ENCODE results near the gene AHNAK.
"Not testable (repeated sequence)": the region's sequence is repeated elsewhere in the genome, so short reads cannot be mapped to it uniquely, and the experiment has no call there.

AHNAK gene

GRCh38 chr11:62461740-62462507 lies 84.7 kb downstream of the AHNAK start:
- no peak for DNase-seq

- DNase-seq, result no peak
Observed at GRCh38 chr11:62459080-62459479, 87.5 kb downstream of the AHNAK start.

- DNase-seq, result no peak
Observed at GRCh38 chr11:62458212-62459002, 88.2 kb downstream of the AHNAK start.

GRCh38 chr11:62457478-62457877 lies 89.1 kb downstream of the AHNAK start:
- no peak for DNase-seq

- DNase-seq, result no peak
Observed at GRCh38 chr11:62456630-62457029, 90.0 kb downstream of the AHNAK start.

GRCh38 chr11:62452839-62453468 lies 93.7 kb downstream of the AHNAK start:
- DNase-seq, result no peak

- no peak for DNase-seq
Observed at GRCh38 chr11:62452261-62452660, 94.3 kb downstream of the AHNAK start.

- no peak for DNase-seq
Observed at GRCh38 chr11:62451241-62451621, 95.4 kb downstream of the AHNAK start.

GRCh38 chr11:62450543-62451240 lies 95.9 kb downstream of the AHNAK start:
- no peak for DNase-seq

- DNase-seq, result not testable (repeated sequence)
Observed at GRCh38 chr11:62449912-62450311, 96.7 kb downstream of the AHNAK start.

GRCh38 chr11:62449451-62449851 lies 97.2 kb downstream of the AHNAK start:
- no peak for DNase-seq

- no peak for DNase-seq
Observed at GRCh38 chr11:62446091-62446490, 100.5 kb downstream of the AHNAK start.

- DNase-seq, result peak in 2 of 56 donors; percentile 16 to 21
Observed at GRCh38 chr11:62445314-62445740, 101.3 kb downstream of the AHNAK start.

- no peak for DNase-seq
Observed at GRCh38 chr11:62444835-62445234, 101.8 kb downstream of the AHNAK start.

GRCh38 chr11:62444236-62444833 lies 102.3 kb downstream of the AHNAK start:
- peak in 47 of 56 donors; percentile 6 to 85 (median 44) for DNase-seq

GRCh38 chr11:62443390-62444235 lies 103.0 kb downstream of the AHNAK start:
- DNase-seq, result no peak

GRCh38 chr11:62439785-62440602 lies 106.6 kb downstream of the AHNAK start:
- DNase-seq, result no peak

GRCh38 chr11:62438641-62439040 lies 108.0 kb downstream of the AHNAK start:
- no peak for DNase-seq

- no peak for DNase-seq
Observed at GRCh38 chr11:62437616-62438015, 109.0 kb downstream of the AHNAK start.

Data from amygdala (tissue), 56 donors.